GM19043 (cell line): ENCODE results near the gene USP3.

Experiments
- ATAC-seq: cut with Tn5 transposase; IDR thresholded peaks from one replicate; pipeline ENCODE4 v1.9.1; 2021; ENCODE audit warnings: low read depth; ENCODE audit not compliant: unreplicated experiment

Gene USP3

DNA sequence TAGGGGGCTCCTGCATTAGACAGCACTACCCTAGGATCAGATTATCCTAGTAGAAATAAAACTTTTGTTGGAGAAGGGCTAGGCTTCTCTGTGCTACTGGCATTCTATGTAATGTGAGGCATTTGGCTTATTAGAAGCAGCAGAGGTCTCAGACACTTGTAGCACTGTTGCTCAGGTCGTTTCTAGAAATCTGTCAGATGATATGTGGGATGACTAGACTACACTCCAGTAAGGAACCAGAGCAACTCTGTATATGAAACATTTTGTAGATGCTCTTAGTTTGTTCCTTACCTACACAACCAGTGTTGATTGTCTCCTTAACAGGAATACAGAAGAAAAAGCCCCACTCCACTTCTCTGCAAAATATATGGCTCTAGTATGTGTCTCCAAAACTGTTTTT, 70.9 kb downstream of the USP3 start:
- no peak for ATAC-seq

DNA sequence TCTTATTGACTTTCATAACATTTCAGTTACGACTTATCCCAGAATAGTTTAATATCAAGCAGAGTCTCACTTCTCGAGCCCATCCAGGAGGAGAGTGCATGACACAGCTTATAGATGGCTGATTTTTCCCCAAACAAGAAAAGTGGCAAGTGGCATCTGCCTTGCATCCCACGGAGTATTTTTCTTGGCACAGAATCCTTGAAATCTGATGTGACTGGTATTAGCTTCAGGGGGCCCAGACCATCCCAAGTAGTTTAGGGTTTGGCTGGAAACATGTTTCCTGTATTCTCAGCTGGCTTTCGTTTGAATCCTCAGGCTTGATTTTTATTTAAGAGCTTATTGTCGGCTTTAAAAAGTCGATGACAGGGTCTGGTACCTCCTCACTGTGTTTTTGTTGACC, 72.0 kb downstream of the USP3 start:
- no peak for ATAC-seq

DNA sequence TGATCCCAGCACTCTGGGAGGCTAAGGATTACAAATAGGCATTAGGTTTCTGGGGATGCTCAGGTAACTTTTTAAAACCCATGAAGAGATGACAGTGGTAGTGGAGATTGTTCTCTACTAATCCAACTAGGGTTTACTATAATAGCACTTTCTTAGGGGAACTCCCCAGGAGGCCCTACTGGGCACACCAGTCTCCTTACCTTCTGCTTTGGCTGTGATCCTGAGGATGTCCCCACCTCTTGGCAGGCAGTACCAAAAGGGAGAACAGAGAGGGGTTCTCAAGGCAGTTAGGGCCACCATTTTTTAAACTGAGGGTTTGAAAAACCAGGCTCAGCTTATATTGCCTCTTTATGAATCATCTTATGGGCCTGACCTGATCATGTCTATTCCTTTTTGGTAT, 77.8 kb downstream of the USP3 start:
- ATAC-seq: no peak

DNA sequence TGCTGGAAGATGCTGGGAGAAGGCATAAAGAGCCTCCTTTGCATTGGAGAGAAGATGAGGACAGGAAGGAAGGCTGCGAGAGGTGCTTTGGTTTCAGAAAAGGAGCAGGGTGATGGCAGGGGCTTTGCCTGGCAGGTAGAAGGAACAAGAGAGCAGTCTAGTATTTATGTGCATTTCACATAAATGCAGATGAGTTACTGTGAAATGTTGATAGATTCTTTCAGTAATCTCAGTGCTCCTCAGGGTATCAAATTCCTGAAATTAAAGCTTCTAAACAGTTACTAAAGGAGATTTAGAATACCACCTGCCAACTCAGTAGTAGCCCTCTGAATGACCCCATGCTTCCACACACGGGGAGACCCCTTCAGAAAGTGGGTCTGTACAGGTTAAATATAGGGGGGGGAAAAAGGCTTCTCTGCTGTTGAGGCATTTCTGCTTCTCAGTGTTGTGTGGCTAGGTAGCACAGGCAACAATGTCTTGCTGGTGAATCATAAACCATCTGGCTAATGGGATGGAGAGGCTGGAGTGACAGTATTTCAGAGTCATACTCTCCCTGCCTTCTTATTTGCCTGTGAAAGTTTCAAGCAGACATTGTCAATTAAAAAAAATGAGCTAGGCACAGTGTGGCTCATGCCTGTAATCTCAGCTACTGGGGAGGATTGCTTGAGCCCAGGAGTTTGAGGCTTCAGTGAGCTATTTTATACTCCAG, 78.5 kb downstream of the USP3 start:
- no peak for ATAC-seq

DNA sequence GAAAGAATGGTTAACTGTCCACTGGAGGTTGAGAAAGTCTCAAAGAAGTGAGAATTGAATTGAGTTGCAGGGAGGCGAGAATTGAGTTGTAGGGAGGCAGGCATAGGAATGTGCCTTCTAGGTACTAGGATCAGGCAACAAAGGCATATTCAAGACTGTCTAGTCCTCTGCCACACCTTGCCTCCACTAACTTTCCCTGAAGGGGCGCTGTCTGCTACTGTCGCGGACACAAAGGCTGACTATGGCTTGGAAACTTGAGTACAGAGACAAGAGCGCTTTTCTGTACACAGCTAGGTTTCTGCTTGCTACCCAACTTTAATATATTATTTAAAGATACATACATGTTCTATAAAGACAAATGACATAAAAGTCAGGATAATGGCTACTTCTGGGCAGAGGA, 82.4 kb downstream of the USP3 start:
- no peak for ATAC-seq

DNA sequence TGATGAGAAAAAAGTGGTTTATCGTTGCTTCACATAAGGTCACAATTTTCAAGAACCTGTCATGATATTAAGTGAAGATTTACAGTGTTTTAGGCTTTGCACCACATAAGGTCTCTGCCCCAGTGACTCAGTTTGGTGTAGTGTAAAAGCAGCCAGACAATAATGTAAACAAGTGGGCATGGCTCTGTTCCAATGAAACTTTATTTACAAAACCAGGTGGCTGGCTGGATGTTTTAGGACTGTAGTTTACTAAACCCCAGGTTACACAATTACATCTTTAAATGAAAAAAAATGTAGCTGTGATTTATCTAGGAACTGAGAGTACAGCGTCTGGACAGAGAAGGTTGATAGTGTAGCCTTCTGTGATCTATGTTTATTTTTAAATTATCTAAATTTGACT, 83.1 kb downstream of the USP3 start:
- ATAC-seq: no peak

DNA sequence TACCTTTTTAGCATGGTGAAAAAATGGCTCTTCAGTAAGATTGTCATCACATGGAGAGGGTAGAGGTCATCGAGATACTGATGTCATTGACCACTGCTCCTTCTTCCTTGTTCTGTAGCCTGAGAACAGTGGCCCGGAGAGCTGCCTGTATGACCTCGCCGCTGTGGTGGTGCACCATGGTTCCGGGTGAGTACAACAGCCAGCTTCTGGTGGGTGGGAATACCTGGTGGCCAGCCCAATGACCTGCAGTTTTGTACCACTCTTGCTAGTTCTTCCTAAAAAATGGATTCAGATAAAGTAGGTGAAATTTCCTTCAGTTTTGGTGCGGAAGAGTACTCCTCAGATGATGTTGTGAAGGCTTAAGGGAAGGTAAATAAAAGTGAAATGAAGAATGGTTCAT, 84.4 kb downstream of the USP3 start:
- ATAC-seq: no peak

DNA sequence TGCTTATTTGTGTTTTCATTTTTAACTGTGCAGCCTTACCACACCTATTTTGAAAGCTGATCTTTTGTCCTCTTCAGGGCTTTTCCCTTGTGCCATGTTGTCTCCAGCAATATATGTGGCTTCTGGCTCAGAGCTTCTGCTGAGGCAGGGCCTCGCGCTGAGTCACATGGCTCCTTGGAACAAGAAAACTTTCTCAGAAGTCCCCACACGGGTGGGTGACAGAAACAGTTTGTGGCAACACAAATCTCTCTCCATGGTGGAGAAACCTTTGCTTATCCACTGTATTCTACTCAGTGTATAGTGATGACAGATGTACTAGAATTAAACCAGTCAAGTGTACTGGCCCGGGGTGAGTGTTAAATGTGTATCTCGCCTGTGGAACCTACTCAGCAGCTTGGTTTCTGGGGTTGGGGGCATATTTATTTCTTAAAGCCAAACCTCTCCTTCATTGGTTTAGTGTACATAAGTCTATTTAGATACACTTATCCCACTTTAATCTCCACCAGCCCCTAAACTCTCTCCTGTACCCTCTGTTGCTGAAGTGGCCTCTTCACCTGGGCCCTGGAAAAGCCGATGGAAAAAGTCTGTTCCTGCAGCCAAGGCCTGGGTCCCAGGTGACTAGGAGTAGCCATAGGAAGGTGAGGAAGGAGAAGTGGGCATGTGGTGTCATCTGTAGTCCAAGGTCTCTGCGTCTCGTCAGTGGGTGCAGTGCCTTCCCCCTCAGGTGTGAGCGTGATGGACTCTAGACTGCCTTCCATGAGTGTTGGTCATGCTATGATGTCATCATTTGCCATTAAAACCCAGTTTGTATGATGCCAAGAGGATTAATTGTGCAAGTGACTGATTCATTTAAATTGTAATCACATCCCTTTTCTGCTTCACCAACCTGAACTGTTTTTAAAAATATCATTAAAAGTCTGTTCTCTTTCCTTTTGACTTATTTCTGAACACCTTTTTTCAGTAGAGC, 89.6 kb downstream of the USP3 start:
- ATAC-seq: no peak

DNA sequence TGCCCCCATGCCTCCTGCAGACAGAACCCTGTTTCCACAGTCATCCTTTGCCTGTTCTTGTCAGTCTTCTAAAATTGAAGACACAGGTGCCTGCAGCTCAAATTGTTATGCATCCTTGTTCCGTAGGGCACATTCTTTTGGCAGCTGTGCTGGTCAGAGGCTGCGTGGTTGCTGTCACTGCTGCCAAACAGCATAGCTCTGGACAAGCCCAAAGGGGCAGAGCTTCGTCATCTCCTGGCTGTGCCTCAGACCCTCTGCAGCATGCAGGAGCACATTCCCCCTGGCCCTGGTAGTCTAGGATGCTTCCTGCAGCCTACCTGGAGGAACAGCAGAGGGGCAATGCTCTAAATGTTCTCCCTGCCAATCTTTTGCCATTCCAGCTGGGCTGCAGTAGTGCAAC, 90.7 kb downstream of the USP3 start:
- ATAC-seq: no peak

DNA sequence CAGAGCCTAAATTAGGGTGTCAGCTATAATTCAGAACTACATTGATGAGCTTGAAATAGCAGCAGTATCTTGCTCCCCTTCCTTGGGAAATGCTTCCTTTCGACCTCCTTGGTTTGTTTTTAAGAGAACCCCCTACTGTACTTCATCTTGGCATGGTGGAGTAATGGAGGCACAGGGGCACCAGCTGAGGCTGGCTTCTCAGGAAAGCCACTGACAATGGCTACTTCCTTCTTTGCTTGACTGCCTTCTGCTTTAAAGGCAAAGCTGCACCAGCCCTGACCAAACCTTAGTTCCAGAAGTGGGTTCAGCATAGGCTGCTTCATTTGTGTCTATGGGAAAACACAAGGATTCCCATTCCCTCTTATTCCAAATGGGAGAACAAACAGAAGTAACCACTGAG, 91.3 kb downstream of the USP3 start:
- ATAC-seq: no peak

DNA sequence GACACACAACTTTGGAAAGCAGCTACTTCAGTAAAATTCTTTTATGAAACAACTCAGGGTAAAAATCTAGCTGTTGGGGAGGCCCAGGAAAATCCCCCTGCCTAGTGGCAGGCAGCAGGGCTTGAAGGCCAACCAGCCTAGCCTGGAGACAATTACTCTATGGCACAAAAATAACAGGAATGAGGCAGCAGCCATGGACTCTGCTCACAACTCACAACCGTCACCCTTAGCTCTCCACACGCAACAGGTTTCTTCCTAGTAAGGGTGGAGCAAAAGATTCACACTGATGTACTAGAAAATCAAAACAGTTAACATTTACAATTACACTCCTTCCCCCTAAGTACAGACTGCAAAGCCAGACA, 92.3 kb downstream of the USP3 start:
- ATAC-seq: no peak

DNA sequence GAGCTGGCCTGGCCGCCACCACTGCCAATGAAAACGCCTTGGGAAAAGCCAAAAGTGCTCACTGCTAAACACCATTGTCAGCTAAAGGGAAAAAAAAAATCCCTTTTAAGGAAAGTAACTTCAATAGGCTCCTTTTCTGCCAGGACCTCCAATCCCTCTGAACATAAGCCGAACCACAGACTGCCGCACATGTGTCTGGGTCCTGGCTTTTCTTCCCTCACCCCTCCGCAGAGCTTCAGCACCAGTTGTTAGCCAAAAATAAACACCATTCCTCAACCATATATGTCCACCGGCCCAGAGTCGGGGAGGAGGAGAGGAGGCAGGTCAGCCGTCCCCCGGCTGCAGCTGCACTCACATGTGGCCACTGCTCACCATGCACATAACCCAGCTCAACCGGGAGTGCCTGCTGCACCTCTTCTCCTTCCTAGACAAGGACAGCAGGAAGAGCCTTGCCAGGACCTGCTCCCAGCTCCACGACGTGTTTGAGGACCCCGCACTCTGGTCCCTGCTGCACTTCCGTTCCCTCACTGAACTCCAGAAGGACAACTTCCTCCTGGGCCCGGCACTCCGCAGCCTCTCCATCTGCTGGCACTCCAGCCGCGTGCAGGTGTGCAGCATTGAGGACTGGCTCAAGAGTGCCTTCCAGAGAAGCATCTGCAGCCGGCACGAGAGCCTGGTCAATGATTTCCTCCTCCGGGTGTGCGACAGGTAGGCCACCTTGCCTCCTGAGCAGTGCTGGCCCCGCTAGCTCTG, 92.8 kb downstream of the USP3 start, which contains the start of gene FBXL22:
Gene FBXL22, plus strand, starts transcription at position 350 of the 753 bp plus-strand sequence. Its CDS starts 6 bp downstream, at position 356.
- no peak for ATAC-seq

DNA sequence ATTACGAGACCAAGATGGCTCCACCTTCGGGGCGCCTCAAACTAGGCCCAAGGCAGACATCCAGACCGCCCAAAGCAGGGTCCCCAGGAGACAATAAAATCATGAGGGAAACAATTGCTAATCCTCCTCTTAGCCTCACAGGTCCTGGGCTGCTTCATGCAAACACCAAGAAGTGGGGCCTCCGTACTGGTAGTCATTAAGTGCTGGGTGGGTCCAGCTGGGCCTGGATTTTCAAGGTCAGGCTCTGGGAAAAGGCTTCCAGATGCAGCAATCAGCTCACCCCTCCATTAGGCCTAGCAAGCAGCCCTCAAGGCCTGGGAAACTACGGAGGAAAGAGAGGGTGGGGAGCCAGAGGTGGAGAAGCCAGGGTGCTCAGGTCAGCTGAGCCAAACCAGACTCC, 93.4 kb downstream of the USP3 start:
- no peak for ATAC-seq

DNA sequence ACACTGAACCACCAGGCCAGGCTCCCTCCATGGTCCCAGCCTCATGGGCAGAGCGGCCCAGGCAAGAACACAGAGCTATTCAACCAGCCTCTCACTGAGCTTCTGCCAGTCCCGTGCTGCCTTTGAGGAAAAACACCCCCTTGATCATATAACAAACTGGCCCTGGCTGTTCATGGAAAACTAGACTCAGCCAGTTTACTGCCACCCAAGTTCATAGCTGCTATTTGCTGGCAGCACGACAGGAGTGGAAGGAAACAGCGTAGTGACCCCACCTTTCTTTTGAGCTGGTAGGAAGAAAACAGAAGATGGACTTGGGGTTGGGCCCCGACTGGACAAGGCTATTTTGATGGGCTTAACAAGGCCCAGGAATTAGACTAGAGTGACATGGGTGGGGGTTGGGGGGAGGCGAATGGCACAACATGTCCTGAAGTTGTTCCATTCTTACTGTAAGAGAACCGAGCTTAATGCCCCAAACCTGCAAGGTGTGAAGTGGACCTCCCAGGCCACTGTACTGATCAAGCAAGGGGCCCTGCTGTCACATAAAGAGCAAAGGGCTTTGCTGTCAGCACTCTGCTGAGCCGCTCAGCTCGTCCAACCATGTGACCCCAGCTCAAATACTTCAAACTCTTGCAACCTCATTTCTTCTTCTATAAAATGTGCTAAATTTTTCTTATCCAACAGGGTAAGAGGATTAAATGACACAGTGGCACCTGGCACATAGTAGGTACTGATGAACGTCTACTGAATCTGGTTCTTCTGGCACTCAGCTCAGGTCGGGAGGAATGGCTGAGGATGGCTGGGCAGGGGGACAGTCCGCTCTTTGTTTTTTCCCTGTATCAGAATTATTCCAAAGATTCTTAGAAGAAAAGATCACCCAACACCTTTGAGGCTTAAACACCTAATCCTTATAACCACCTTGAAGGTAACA, 94.3 kb downstream of the USP3 start:
- ATAC-seq: no peak

DNA sequence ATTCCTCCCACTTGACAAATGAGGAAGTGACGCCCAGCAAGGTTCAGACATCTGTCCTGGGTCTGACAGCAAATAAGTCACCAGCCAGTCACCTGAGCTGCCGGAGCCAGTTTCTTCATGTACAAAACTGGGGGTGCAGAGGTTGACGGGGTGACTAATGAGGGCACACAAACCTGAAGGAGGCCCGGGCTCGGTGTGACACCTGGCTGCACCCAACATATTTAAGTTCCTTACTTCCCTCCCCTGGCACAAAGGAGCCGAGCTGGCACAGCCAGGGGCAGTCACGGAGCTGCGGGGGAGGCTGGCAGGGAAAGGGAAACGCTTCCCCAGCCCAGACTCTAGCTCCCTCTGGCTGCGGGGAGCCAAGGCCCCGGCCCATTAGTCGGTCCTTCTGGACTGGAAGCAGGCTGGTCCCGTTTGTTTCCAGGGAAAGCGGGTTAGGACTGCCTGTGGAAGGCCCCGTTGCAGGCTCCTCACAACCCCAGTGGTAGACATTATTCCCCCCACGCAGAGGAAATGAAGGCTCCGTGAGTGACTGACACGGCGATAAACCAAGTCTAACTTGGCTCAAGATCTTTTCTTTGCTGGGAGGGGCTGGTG, 95.1 kb downstream of the USP3 start:
- no peak for ATAC-seq

DNA sequence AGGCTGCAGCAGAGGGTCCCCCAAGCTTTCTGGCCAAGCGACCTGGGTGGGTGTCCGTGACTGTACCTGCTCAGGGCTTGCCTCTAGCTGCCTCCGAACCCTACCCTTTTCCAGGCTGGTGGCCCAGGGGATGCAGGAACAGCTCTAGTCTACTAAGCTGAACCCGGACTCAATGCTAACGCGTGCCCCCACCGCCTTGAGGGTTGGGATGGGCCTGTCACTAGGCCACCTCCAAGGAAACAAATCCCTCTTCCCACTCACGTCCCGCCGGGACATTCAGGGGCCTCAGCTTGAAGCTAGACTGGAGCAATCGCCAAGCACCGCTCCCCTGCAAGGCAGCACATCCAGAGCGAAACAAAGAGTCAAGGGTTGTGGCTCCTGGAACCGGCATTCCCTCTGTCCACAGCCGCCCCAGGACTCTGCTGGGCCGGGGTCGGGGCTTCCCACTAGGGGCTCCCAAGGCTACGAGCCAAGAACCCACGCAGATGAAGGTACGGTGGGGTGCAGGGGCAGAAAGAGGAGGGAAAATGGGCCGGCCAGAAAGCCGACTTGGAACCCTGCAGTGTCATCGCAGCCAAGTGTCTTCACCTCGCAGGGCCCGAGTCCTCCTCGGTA, 95.7 kb downstream of the USP3 start:
- no peak for ATAC-seq

DNA sequence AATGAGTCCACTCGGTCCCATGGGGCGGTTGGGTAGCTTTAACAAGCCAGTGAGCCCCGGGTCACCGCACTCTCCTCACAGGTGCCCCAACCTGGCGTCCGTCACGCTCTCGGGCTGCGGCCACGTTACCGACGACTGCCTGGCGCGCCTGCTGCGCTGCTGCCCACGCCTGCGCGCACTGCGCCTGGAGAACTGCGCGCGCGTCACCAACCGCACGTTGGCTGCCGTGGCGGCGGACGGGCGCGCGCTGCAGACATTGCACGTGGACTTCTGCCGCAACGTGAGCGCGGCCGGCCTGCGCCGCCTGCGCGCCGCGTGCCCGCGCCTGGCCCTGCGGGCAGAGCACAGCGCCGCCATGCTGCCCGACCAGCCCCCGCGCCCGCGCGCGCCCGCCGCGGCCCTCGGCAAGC, 96.2 kb downstream of the USP3 start:
- ATAC-seq: peak; percentile 61

DNA sequence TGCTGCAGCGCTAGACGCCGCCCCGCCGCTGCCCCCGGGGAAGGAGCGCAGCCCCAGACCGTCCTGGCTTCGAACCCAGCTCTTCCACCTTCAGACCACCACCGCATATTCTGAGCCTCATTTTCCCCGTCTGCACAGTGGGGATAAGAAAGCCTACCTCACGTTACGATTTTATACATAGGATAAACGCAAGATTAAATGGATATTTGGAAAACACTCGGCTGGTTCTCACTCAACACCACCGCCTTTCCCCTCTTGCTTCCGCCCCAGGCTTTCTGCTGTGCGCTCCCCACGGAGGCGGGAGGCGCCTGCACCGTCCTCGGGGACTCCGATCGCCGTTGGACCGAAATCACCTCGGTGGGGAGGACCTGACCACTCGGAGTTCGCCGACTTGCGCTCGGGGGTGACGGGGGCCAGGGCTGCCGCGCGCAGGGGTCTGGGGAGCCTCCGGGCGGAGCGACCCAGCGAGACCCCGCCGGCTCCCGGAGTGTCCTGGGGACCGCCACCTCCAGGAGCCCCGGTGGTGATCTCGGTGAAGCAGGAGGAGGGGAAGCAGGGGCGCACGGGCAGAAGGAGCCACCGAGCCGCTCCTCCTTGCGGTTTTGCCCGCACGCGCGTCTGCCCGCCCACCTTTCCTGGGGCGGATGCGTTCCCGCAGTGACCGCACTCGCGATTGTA, 96.8 kb downstream of the USP3 start:
- ATAC-seq: peak; percentile 8

DNA sequence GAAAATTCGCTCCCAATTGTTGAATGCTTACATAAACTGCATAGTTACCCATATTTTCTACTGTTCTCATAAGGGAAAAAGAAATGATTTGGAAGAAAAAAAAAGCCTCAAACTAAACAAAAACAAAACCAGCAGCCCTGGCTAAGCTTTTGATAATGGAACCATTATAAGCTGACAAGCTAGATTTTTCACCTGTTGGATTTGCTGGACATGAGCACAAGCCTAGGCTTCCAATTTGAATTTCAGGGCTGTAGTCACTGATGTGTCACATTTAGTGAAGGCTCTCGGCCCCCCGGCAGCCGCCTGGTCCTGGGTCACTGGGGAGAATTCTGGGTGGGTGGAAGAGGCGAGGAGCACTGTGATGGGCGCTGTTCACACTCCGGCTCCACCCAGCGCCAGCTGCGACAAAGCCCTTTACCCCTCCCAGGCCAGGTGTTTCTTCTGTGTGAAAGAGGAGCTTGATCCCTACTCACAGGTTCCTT, 97.4 kb downstream of the USP3 start:
- no peak for ATAC-seq
